PC-9 (cell line): ENCODE data around the gene MYO7B. TPM values are rescaled to one million over a fixed set of nuclear protein-coding genes. Genes with fewer than 3 reads are reported as not detected.

Experiments
- BruUV-seq: library from RNA; stranded (reverse); fragments of 400-500 nt; replicated peaks from 2 replicates; lab custom pipeline; 2021; lab: Mats Ljungman, UMichigan
- CTCF ChIA-PET: fragments of 300-600 bp; sonication (Branson Sonifier 250); formaldehyde crosslinking; loops from one replicate; lab custom pipeline; 2022; ENCODE audit warnings: antibody characterized with exemption; lab: Charles Lee
- POLR2A ChIA-PET: fragments of 300-600 bp; sonication (Branson Sonifier 250); formaldehyde crosslinking; loops from one replicate; lab custom pipeline; 2022; ENCODE audit warnings: antibody characterized with exemption; ENCODE audit not compliant: unreplicated experiment; lab: Charles Lee
- DNase-seq, 2 experiments: peaks; one replicate each; pipeline versions ENCODE4 v3.0.0 to v3.0.0-alpha.2; 2015 to 2022; ENCODE audit warnings: mixed read lengths in 1 of 2
- H2AFZ ChIP-seq: fragments of 200-600 bp; sonication (generic); 2 replicates; pipeline ENCODE4 v1.8.1; 2017; ENCODE audit warnings: antibody characterized with exemption
- H3F3A ChIP-seq: fragments of 200-600 bp; sonication (generic); 2 replicates; pipeline ENCODE4 v1.8.1; 2017; ENCODE audit warnings: antibody characterized with exemption, mild to moderate bottlenecking, low read depth; ENCODE audit not compliant: insufficient read depth
- H3K27ac ChIP-seq: fragments of 200-600 bp; sonication (generic); 2 replicates; pipeline ENCODE4 v1.6.1; 2016; ENCODE audit warnings: mixed run types
- H3K27me3 ChIP-seq: fragments of 200-600 bp; sonication (generic); 2 replicates; pipeline ENCODE4 v1.6.1; 2016; ENCODE audit warnings: low read depth, mixed run types; ENCODE audit not compliant: insufficient read depth
- H3K36me3 ChIP-seq: fragments of 200-600 bp; sonication (generic); 2 replicates; pipeline ENCODE4 v1.6.1; 2016; ENCODE audit warnings: low read depth, mixed run types
- H3K4me1 ChIP-seq: fragments of 200-600 bp; sonication (generic); replicated peaks from 2 replicates; pipeline ENCODE4 v1.6.1; 2016; ENCODE audit warnings: mixed run types; ENCODE audit not compliant: insufficient read depth
- H3K4me2 ChIP-seq: fragments of 200-600 bp; sonication (generic); 2 replicates; pipeline ENCODE4 v1.6.1; 2017; ENCODE audit warnings: mixed run types
- H3K4me3 ChIP-seq: fragments of 200-600 bp; sonication (generic); 2 replicates; pipeline ENCODE4 v1.6.1; 2016; ENCODE audit warnings: mixed run types
- H3K79me2 ChIP-seq: fragments of 200-600 bp; sonication (generic); 2 replicates; pipeline ENCODE4 v1.6.1; 2017; ENCODE audit warnings: low read depth, mixed run types
- H3K9me2 ChIP-seq: fragments of 200-600 bp; sonication (generic); 2 replicates; pipeline ENCODE4 v1.8.1; 2017; ENCODE audit warnings: mild to moderate bottlenecking; ENCODE audit not compliant: insufficient read depth
- H3K9me3 ChIP-seq: fragments of 200-600 bp; sonication (generic); 2 replicates; pipeline ENCODE4 v1.8.1; 2016; ENCODE audit warnings: low read depth; ENCODE audit not compliant: insufficient read depth
- H4K20me1 ChIP-seq: fragments of 200-600 bp; sonication (generic); 2 replicates; pipeline ENCODE4 v1.8.1; 2017; ENCODE audit not compliant: insufficient read depth
- CTCF ChIP-seq: fragments of 200-600 bp; sonication (generic); conservative IDR thresholded peaks from 2 replicates; pipeline ENCODE4 v1.6.1; 2017; ENCODE audit warnings: mixed run types, antibody characterized with exemption, mild to moderate bottlenecking, moderate library complexity
- EZH2 ChIP-seq: fragments of 200-600 bp; sonication (generic); IDR thresholded peaks from 2 replicates; pipeline ENCODE4 v1.8.0; 2017; ENCODE audit warnings: antibody characterized with exemption, low read depth
- intact Hi-C: fragments of 100-400 bp; cut with micrococcal nuclease; formaldehyde crosslinking; loops from one replicate; pipeline ENCODE4 v1.10.0; 2022; ENCODE audit not compliant: unreplicated experiment
- total RNA-seq: library from RNA; stranded (reverse); gene quantifications from 2 replicates; pipeline ENCODE4 v1.2.3, GENCODE V29; 2021

Gene MYO7B
- total RNA-seq, 1 experiment from 2014 or later = not detected

- no peaks in the 10 kb centered on the region for H3K9me3 ChIP-seq
- H3F3A ChIP-seq = no peaks in the 10 kb centered on the region; the same call in 1 of the 2 replicates
- H3K79me2 ChIP-seq = no peaks in the 10 kb centered on the region
- no peak overlapping the region for H2AFZ ChIP-seq
- no peaks in the 10 kb centered on the region for H3K36me3 ChIP-seq
- intact Hi-C loops = no loop called here
- ChIA-PET CTCF (no interaction called here), POLR2A (no interaction called here)
- TF ChIP-seq CTCF (no peak), EZH2 (no peak)
- H4K20me1 ChIP-seq = no peaks in the 10 kb centered on the region
- DNase-seq = no peak
- H3K9me2 ChIP-seq = no peaks in the 10 kb centered on the region
- H3K4me1 ChIP-seq = no peaks in the 10 kb centered on the region
- H3K27ac ChIP-seq = no peak overlapping the region
- H3K4me3 ChIP-seq = no peak overlapping the region
- H3K4me2 ChIP-seq = no peak overlapping the region
- BruUV-seq = no TSS peak
- peaks cover 87% of the 10 kb centered on the region for H3K27me3 ChIP-seq
Measured at GRCh38 chr2:127670957-127671290, 135.4 kb downstream of the MYO7B start.

- H3K9me3 ChIP-seq = no peaks in the 10 kb centered on the region
- no peak overlapping the region for H3K4me3 ChIP-seq
- H3K36me3 ChIP-seq = no peaks in the 10 kb centered on the region
- no peaks in the 10 kb centered on the region; the same call in 1 of the 2 replicates for H3F3A ChIP-seq
- ChIA-PET CTCF (interaction anchor here (0.8 kb wide), 1 partner anchor 24 kb away, joined by 3 read pairs; no protein-coding TSS in a partner anchor), POLR2A (no interaction called here)
- no peaks in the 10 kb centered on the region for H3K4me1 ChIP-seq
- DNase-seq = no peak
- H2AFZ ChIP-seq = no peak overlapping the region
- TF ChIP-seq EZH2 (no peak), CTCF (no peak)
- no peak overlapping the region for H3K27ac ChIP-seq
- H3K9me2 ChIP-seq = no peaks in the 10 kb centered on the region
- no TSS peak for BruUV-seq
- intact Hi-C loops = loop anchor here (1.0 kb wide), 1 partner anchor 50 kb away; no protein-coding TSS in a partner anchor
- no peaks in the 10 kb centered on the region for H4K20me1 ChIP-seq
- H3K27me3 ChIP-seq = peaks cover 87% of the 10 kb centered on the region
- no peak overlapping the region for H3K4me2 ChIP-seq
- no peaks in the 10 kb centered on the region for H3K79me2 ChIP-seq
Measured at GRCh38 chr2:127671557-127672302, 136.2 kb downstream of the MYO7B start.

GRCh38 chr2:127672341-127673224 lies 137.1 kb downstream of the MYO7B start:
- TF ChIP-seq CTCF (no peak), EZH2 (no peak)
- ChIA-PET CTCF (interaction anchor here (0.8 kb wide), 1 partner anchor 25 kb away, joined by 3 read pairs; no protein-coding TSS in a partner anchor), POLR2A (no interaction called here)
- H3K27me3 ChIP-seq = peaks cover 87% of the 10 kb centered on the region
- no peaks in the 10 kb centered on the region for H3K36me3 ChIP-seq
- no peaks in the 10 kb centered on the region for H3K9me3 ChIP-seq
- no peak overlapping the region for H3K4me2 ChIP-seq
- H3F3A ChIP-seq = no peaks in the 10 kb centered on the region; the same call in 1 of the 2 replicates
- no peaks in the 10 kb centered on the region for H4K20me1 ChIP-seq
- no peaks in the 10 kb centered on the region for H3K4me1 ChIP-seq
- intact Hi-C loops = loop anchor here (1.0 kb wide), 1 partner anchor 49 kb away; no protein-coding TSS in a partner anchor
- H3K27ac ChIP-seq = no peak overlapping the region
- BruUV-seq = no TSS peak
- H3K79me2 ChIP-seq = no peaks in the 10 kb centered on the region
- no peak overlapping the region for H2AFZ ChIP-seq
- no peak for DNase-seq
- H3K9me2 ChIP-seq = no peaks in the 10 kb centered on the region
- no peak overlapping the region for H3K4me3 ChIP-seq
